SK-N-SH (cell line): Measurements from ENCODE around the gene DAB2IP. TPM values are rescaled to one million over a fixed set of nuclear protein-coding genes. Genes with fewer than 3 reads are reported as not detected.

ENCODE experiments used
- CTCF ChIA-PET: fragments of 300-600, 350-600 bp; formaldehyde crosslinking; extraction: SDS; loops from one replicate; lab custom pipeline; 2021; lab: Yijun Ruan, JAX
- POLR2A ChIA-PET: fragments of 350-600 bp; sonication (Branson Sonifier 250); formaldehyde crosslinking; extraction: SDS; loops from one replicate; lab custom pipeline; 2020; ENCODE audit warnings: antibody characterized with exemption, inconsistent platforms; lab: Yijun Ruan, JAX
- DNase-seq: peaks from one replicate; pipeline ENCODE4 v3.0.0; 2012
- H2AFZ ChIP-seq: fragments of 200-600 bp; sonication (generic); 2 replicates; pipeline ENCODE4 v1.8.1; 2016; ENCODE audit warnings: antibody characterized with exemption, mild to moderate bottlenecking, low read depth
- H3F3A ChIP-seq: fragments of 200-600 bp; sonication (generic); replicated peaks from 2 replicates; pipeline ENCODE3; 2016; ENCODE audit warnings: antibody characterized with exemption, mild to moderate bottlenecking; ENCODE audit not compliant: insufficient read depth
- H3K27ac ChIP-seq, 2 experiments: fragments of 200-500 bp in 1 of 2; fragments of 200-600 bp in 1 of 2; sonication (Bioruptor generic) in 1 of 2; sonication (generic), shearing (Covaris generic) in 1 of 2; 2 replicates each; pipeline versions ENCODE4 v1.5.1 to v1.6.1; 2014 to 2016; ENCODE audit warnings: low read depth in 2 of 2, inconsistent platforms in 1 of 2, low read length in 1 of 2, mild to moderate bottlenecking in 1 of 2, mixed read lengths in 1 of 2
- H3K27me3 ChIP-seq: fragments of 200-600 bp; sonication (generic), shearing (Covaris generic); 2 replicates; pipeline ENCODE4 v1.6.1; 2016; ENCODE audit warnings: mixed run types; ENCODE audit not compliant: insufficient read depth
- H3K36me3 ChIP-seq, 2 experiments: fragments of 200-500 bp in 1 of 2; fragments of 200-600 bp in 1 of 2; sonication (Bioruptor generic) in 1 of 2; sonication (generic) in 1 of 2; replicated peaks in 1 of 2; 2 replicates each; pipeline versions ENCODE3 to v1.5.1; 2014 to 2016; ENCODE audit warnings: low read length in 1 of 2, mild to moderate bottlenecking in 1 of 2; ENCODE audit not compliant: insufficient read depth in 2 of 2, control insufficient read depth in 1 of 2
- H3K4me1 ChIP-seq, 2 experiments: fragments of 200-500 bp in 1 of 2; fragments of 200-600 bp in 1 of 2; sonication (Bioruptor generic) in 1 of 2; sonication (generic), shearing (Covaris generic) in 1 of 2; 2 replicates each; pipeline versions ENCODE4 v1.5.1 to v1.6.1; 2014 to 2016; ENCODE audit warnings: low read depth in 1 of 2, low read length in 1 of 2, mixed run types in 1 of 2; ENCODE audit not compliant: insufficient read depth in 2 of 2, control insufficient read depth in 1 of 2
- H3K4me2 ChIP-seq: fragments of 200-600 bp; sonication (generic), shearing (Covaris generic); 2 replicates; pipeline ENCODE4 v1.6.1; 2017; ENCODE audit warnings: mixed run types
- H3K4me3 ChIP-seq, 2 experiments: fragments of 200-500 bp in 1 of 2; fragments of 200-600 bp in 1 of 2; sonication (Bioruptor generic) in 1 of 2; sonication (generic), shearing (Covaris generic) in 1 of 2; 2 replicates each; pipeline versions ENCODE4 v1.5.1 to v1.8.1; 2014 to 2016; ENCODE audit warnings: low read depth in 2 of 2, inconsistent platforms in 1 of 2, low read length in 1 of 2, mild to moderate bottlenecking in 1 of 2, mixed read lengths in 1 of 2, moderate library complexity in 1 of 2
- H3K79me2 ChIP-seq: fragments of 200-600 bp; sonication (generic); 2 replicates; pipeline ENCODE4 v1.8.1; 2017; ENCODE audit warnings: mild to moderate bottlenecking; ENCODE audit not compliant: insufficient read depth
- H3K9ac ChIP-seq: fragments of 200-600 bp; sonication (generic); 2 replicates; pipeline ENCODE4 v1.6.1; 2017; ENCODE audit warnings: mixed run types
- H3K9me2 ChIP-seq: fragments of 200-600 bp; sonication (generic); 2 replicates; pipeline ENCODE4 v1.6.1; 2017; ENCODE audit warnings: mixed run types
- H3K9me3 ChIP-seq: fragments of 200-600 bp; sonication (generic); 2 replicates; pipeline ENCODE4 v1.6.1; 2017; ENCODE audit warnings: mixed run types, mild to moderate bottlenecking, moderate library complexity
- H4K20me1 ChIP-seq: fragments of 200-600 bp; sonication (generic); 2 replicates; pipeline ENCODE4 v1.6.1; 2017; ENCODE audit warnings: mild to moderate bottlenecking, mixed run types; ENCODE audit not compliant: insufficient read depth
- CHD2 ChIP-seq: fragments of 150-350 bp; IDR thresholded peaks from 2 replicates; pipeline ENCODE4 v1.6.1; 2018; ENCODE audit warnings: low read length; ENCODE audit not compliant: partially characterized antibody
- EP300 ChIP-seq, 2 experiments: IDR thresholded peaks; 2 replicates each; pipeline versions ENCODE4 v1.4.0 to v1.6.1; 2012; ENCODE audit warnings: borderline replicate concordance in 1 of 2, low read depth in 1 of 2, low read length in 1 of 2
- EZH2phosphoT487 ChIP-seq: fragments of 200-600 bp; sonication (generic); IDR thresholded peaks from 2 replicates; pipeline ENCODE4 v1.6.1; 2017; ENCODE audit warnings: low read depth, mixed run types, mild to moderate bottlenecking, antibody characterized with exemption, moderate library complexity, borderline replicate concordance
- FOSL2 ChIP-seq: IDR thresholded peaks from 2 replicates; pipeline ENCODE4 v1.4.0; 2012; ENCODE audit warnings: low read depth, mild to moderate bottlenecking, moderate library complexity, borderline replicate concordance
- FOXJ3 ChIP-seq: sonication (generic); formaldehyde crosslinking; IDR thresholded peaks from 2 replicates; pipeline ENCODE4 v1.5.1; 2020; ENCODE audit warnings: mild to moderate bottlenecking, missing genetic modification reagents
- GABPA ChIP-seq: IDR thresholded peaks from 2 replicates; pipeline ENCODE4 v1.4.0; 2012; ENCODE audit warnings: low read depth, mild to moderate bottlenecking
- GATA2 ChIP-seq: sonication (generic); formaldehyde crosslinking; IDR thresholded peaks from 2 replicates; pipeline ENCODE4 v1.5.0; 2020; ENCODE audit warnings: mild to moderate bottlenecking, missing genetic modification reagents
- JUND ChIP-seq: IDR thresholded peaks from 2 replicates; pipeline ENCODE4 v1.4.0; 2012
- MEF2A ChIP-seq: IDR thresholded peaks from 2 replicates; pipeline ENCODE4 v1.4.0; 2012; ENCODE audit warnings: low read depth, borderline replicate concordance
- POLR2AphosphoS5 ChIP-seq: IDR thresholded peaks from 2 replicates; pipeline ENCODE4 v1.6.1; 2012; ENCODE audit warnings: low read depth, low read length
- RAD21 ChIP-seq: IDR thresholded peaks from 2 replicates; pipeline ENCODE4 v1.6.1; 2012; ENCODE audit warnings: mild to moderate bottlenecking, low read length
- RFX5 ChIP-seq: IDR thresholded peaks from 2 replicates; pipeline ENCODE4 v1.6.1; 2012; ENCODE audit warnings: mild to moderate bottlenecking, improper control_type of control experiment, low read length
- SMC3 ChIP-seq: IDR thresholded peaks from 2 replicates; pipeline ENCODE4 v1.6.1; 2012; ENCODE audit warnings: low read depth, low read length, improper control_type of control experiment
- TAF1 ChIP-seq: IDR thresholded peaks from 2 replicates; pipeline ENCODE4 v1.6.1; 2012; ENCODE audit warnings: low read depth, mild to moderate bottlenecking, low read length, moderate library complexity, borderline replicate concordance
- TCF12 ChIP-seq: IDR thresholded peaks from 2 replicates; pipeline ENCODE4 v1.4.0; 2012
- TEAD4 ChIP-seq: IDR thresholded peaks from 2 replicates; pipeline ENCODE4 v1.4.0; 2012; ENCODE audit warnings: mild to moderate bottlenecking, borderline replicate concordance; ENCODE audit not compliant: insufficient read depth
- WGBS: methylation state at CpG from one replicate; pipeline ENCODE4 v1.1.6; 2017; ENCODE audit warnings: low lambda C conversion rate; 5-methylcytosine and 5-hydroxymethylcytosine counted together
- polyA plus RNA-seq, 3 experiments: library from polyadenylated mRNA; depleted of rRNA; stranded (reverse); fragments of >200 nt; gene quantifications; 2 replicates each; pipeline ENCODE4 v1.2.3, GENCODE V29; 2012
- TF ChIP-seq, protein P1 (sequence below): fragments of 150-350 bp; IDR thresholded peaks from 2 replicates; pipeline ENCODE4 v1.6.1; 2016; ENCODE audit warnings: mild to moderate bottlenecking, low read depth, low read length
- TF ChIP-seq, protein P2 (sequence below): IDR thresholded peaks from 2 replicates; pipeline ENCODE4 v1.4.0; 2012; ENCODE audit warnings: low read depth

Gene DAB2IP
- polyA plus RNA-seq, 1 of the 3 experiments (the other 2 are of a cell fraction), result 21.4 TPM

DNA sequence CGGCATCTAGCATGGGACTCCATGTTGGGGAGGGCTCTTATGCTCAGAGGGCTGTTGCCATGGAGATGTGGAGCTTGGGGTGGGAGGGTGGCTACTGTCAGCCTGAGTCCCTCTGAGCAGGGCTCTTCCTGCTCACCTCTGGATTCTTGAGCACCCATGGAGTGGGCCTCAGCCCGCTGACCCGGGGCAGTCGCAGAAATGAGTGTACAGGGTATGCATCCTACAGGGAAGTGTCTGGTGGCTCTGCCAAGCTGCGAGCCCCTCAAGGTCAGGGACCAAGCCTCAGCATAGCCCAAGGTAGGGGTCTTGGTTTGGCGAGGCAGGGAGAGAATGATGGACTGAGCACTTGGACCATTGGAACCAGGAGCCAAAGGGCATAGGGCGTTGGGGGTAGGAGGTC, 104.1 kb downstream of the DAB2IP start:
- WGBS, result 95% methylated on average over 7 of the region's 7 CpGs
- no peak overlapping the region for H3K4me3 ChIP-seq
- POLR2A ChIA-PET, result no interaction called here

DNA sequence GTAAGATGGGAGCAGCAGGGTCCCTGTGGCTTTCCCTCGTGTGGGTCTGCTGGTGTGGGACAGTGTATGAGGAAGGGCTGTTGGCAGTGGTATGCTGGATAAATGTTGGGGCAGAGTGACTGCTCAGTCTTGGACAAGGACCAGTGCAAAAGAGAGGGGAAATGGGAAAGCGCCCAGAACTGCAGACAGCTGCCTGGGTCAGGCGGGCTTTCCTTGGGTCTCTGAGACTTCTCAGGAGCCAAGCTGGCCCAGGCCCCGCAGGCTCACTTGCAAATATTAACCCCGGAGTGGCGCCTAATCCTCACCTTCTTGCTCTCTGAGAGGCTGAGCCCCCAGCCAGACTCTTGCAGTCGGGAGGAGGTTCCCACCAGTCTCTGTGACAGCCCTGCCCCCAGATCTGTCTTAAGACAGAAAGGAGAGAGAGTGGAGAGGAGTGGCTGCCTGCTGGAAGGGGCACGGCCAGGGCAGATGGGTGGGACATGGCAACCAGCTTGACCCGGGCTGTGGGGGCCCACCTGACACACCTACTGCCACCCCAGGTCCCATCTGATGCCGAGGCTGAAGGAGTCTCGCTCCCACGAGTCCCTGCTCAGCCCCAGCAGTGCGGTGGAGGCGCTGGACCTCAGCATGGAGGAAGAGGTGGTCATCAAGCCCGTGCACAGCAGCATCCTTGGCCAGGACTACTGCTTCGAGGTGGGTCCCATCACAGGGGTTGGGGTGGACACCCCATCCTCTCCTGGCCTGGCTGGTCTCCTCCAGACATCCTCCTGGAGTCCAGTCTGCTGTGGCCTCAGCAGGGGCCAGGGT, 105.2 kb downstream of the DAB2IP start:
- Histone ChIP-seq H3K27ac (no peak overlapping the region), H3K9me2 (no peaks in the 10 kb centered on the region), H4K20me1 (peaks cover 43% of the 10 kb centered on the region)

More for the DNA sequence above, 104.1 kb downstream of the DAB2IP start:
- H4K20me1 ChIP-seq, result peaks cover 52% of the 10 kb centered on the region
- H3K36me3 ChIP-seq, result peaks cover 0 to 33% of the 10 kb centered on the region in 2 experiments
- no peaks in the 10 kb centered on the region for H3K9me2 ChIP-seq
- CTCF ChIA-PET, result no interaction called here
- H3K27me3 ChIP-seq, result no peaks in the 10 kb centered on the region
- no peaks in the 10 kb centered on the region for H3F3A ChIP-seq
- H3K9ac ChIP-seq, result no peak overlapping the region
- no peak overlapping the region for H2AFZ ChIP-seq
- no peak overlapping the region for H3K4me2 ChIP-seq
- peaks cover 19% of the 10 kb centered on the region; the same call in 1 of the 2 replicates for H3K79me2 ChIP-seq
- TF ChIP-seq POLR2AphosphoS5 (no peak), TAF1 (no peak), EP300 (IDR thresholded peaks at IDR 0.05; ENCODE audit: borderline replicate concordance in 1 of 2, low read depth in 1 of 2, low read length in 1 of 2) (no peak), RAD21 (no peak), JUND (no peak), SMC3 (no peak), FOXJ3 (no peak), CHD2 (no peak), GATA2 (CRISPR knock-in tag) (no peak), EZH2phosphoT487 (no peak), TEAD4 (no peak), TCF12 (no peak), FOSL2 (no peak), MEF2A (no peak)
- TF ChIP-seq, protein P1, sequence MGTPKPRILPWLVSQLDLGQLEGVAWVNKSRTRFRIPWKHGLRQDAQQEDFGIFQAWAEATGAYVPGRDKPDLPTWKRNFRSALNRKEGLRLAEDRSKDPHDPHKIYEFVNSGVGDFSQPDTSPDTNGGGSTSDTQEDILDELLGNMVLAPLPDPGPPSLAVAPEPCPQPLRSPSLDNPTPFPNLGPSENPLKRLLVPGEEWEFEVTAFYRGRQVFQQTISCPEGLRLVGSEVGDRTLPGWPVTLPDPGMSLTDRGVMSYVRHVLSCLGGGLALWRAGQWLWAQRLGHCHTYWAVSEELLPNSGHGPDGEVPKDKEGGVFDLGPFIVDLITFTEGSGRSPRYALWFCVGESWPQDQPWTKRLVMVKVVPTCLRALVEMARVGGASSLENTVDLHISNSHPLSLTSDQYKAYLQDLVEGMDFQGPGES, result no peak
- TF ChIP-seq, protein P2, sequence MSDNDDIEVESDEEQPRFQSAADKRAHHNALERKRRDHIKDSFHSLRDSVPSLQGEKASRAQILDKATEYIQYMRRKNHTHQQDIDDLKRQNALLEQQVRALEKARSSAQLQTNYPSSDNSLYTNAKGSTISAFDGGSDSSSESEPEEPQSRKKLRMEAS, result no peak
- TF ChIP-seq, all 33 proteins: peak for 0
- peaks cover 0 to 19% of the 10 kb centered on the region in 2 experiments; a peak in 2 of 4 replicates for H3K4me1 ChIP-seq
- no peaks in the 10 kb centered on the region for H3K9me3 ChIP-seq
- H3K27ac ChIP-seq, result no peak overlapping the region; a peak in 1 of 4 replicates
- no peak for DNase-seq

More for the DNA sequence above, 105.2 kb downstream of the DAB2IP start:
- H3K9ac ChIP-seq, result no peak overlapping the region
- no peaks in the 10 kb centered on the region for H3F3A ChIP-seq
- no peak for DNase-seq
- H3K27me3 ChIP-seq, result no peaks in the 10 kb centered on the region
- no peak overlapping the region for H3K4me3 ChIP-seq
- WGBS, result 87% methylated on average over 11 of the region's 16 CpGs
- ChIA-PET CTCF (no interaction called here), POLR2A (no interaction called here)
- no peaks in the 10 kb centered on the region for H3K9me3 ChIP-seq
- peaks cover 0 to 37% of the 10 kb centered on the region in 2 experiments for H3K36me3 ChIP-seq
- peaks cover 15% of the 10 kb centered on the region; the same call in 1 of the 2 replicates for H3K79me2 ChIP-seq
- H2AFZ ChIP-seq, result no peak overlapping the region
- TF ChIP-seq RFX5, result no peak
- no peak for TF ChIP-seq GABPA
- TF ChIP-seq POLR2AphosphoS5, result no peak
- no peak for TF ChIP-seq MEF2A
- peaks cover 0 to 8% of the 10 kb centered on the region in 2 experiments; a peak in 1 of 4 replicates for H3K4me1 ChIP-seq
- no peak overlapping the region for H3K4me2 ChIP-seq
